GM12864 (cell line): Measurements from ENCODE around the gene RNASE12.

Experiments used
- DNase-seq: peaks from one replicate; pipeline ENCODE4 v3.0.0-alpha.2; 2011; ENCODE audit warnings: low read depth
- H3K4me3 ChIP-seq: 2 replicates; pipeline ENCODE4 v1.5.1; 2011; ENCODE audit warnings: mild to moderate bottlenecking, low read depth, low read length, control low read depth
- CTCF ChIP-seq: IDR thresholded peaks from 2 replicates; pipeline ENCODE4 v1.5.1; 2011; ENCODE audit warnings: low read depth, mild to moderate bottlenecking, moderate library complexity, low read length, control low read depth, inconsistent platforms; ENCODE audit errors: missing control alignments

RNASE12 gene

DNA sequence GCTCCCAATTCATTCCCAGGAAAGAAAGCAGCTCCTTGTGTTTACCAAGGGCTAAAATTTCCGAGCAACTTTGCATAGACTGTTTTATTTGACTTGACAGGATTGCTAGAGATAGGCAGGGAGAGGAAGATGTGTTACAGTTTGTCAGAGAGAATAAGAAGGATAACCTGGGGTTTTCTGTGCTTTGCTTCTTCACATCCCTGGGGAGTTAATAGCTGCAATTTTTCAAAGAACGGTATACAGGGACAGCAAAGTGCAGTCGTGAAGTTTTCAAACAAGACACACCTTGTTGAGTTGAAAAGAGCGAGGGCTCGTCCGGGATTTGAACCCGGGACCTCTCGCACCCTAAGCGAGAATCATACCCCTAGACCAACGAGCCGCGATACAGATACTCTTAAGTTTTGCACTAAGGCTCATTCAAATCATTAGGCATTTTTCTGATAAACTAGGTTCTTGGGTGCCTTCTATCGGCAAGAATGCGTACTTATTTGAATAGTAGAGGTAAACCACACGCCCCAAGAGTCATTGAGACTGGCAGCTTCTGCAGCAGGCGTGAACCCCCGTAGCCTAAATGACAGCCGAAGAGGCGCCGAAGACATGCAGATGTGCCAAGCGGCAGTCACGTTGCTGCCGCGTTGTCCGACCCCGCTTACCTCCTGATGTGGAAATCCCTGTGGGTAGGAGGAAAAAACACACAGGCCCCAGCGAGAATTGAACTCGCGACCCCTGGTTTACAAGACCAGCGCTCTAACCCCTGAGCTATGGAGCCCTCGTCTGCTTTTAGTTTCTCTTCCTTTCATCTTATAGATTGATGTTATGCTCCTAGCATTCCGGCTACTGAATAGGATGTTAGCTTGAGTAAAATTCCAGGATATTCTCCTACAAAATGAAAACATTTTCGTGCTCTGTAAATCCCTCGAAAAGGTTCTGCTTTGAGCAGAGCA lies 22.2 kb upstream of the RNASE12 start:
- DNase-seq, result peak; percentile 95
- TF ChIP-seq CTCF, result peak; percentile 73

DNA sequence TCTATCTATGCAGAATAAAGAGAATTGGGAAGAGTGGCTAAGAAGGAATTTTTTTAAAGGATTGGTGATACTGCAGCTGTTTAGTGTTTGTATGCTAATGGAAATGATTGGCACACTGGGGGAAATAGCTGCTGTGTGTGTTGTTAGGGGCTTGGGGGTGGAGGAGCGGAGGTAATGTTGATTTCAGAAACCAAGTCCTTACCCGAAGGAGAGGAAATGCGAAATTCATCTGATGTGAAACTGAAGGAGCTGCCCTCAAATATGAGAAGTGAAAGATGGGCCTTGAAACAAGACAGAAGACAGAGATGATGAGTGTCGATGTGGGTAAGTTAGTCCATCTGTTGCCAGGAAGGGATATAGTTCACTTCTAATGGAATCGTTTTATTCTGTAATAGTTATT lies 21.2 kb upstream of the RNASE12 start:
- peak; percentile 68 for DNase-seq
- TF ChIP-seq CTCF, result no peak
- no peak overlapping the region for H3K4me3 ChIP-seq

More for the DNA sequence above, 22.2 kb upstream of the RNASE12 start:
- H3K4me3 ChIP-seq, result peak overlapping the region; percentile 50

DNA sequence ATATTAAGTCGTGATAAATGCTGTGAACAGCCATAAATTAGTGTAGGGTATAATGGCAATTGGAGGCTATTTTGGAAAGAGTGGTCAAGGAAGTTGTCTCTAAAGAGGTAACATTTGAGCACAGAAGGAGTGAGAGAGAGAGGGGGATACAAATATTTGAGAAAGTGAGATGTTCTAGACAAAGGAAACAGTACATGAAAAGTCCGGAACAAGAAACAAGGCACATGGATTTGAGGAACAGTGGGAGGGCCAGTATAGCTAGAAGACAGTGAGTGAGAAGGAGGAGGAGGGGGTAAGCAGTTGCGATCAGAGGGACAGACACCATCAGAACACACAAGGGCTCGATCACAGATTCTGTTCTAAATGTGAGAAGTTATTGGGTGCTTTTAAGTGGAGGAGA lies 20.1 kb upstream of the RNASE12 start:
- no peak for TF ChIP-seq CTCF
- DNase-seq, result no peak
- no peak overlapping the region for H3K4me3 ChIP-seq

DNA sequence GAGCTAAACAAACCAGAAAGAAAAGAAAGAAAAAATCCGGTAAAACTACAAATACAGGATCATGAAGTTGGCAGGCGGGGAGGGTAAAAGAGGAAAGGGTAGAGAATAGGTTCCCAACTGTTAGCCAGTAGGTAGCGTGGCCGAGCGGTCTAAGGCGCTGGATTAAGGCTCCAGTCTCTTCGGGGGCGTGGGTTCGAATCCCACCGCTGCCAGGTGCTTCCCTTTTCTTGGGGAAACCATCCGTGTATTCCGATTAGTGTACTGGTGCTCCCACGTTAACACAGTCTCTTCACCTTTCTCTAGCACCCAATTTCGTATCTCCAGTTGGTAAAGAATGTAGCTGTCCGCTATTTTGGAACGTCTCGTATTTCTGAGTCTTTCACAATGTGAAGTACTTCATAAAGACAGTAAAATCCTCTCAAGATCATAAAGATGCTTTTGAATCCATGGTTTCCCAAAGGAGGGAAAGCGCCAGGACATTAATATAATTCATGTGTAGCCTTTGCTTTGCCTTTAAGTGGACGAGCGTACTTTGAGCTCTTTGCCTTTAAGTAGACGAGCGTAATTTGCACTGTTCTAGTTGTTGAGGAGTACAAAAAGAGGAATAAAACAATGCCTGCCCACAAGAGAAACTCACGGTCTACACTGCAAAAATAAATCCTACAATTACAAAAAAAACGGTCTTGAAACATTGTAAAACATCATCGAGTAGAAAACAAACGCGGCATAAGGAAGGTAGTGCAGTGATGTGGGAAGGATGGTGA lies 19.0 kb upstream of the RNASE12 start:
- no peak for TF ChIP-seq CTCF
- no peak for DNase-seq
- H3K4me3 ChIP-seq, result peak overlapping the region; percentile 90

DNA sequence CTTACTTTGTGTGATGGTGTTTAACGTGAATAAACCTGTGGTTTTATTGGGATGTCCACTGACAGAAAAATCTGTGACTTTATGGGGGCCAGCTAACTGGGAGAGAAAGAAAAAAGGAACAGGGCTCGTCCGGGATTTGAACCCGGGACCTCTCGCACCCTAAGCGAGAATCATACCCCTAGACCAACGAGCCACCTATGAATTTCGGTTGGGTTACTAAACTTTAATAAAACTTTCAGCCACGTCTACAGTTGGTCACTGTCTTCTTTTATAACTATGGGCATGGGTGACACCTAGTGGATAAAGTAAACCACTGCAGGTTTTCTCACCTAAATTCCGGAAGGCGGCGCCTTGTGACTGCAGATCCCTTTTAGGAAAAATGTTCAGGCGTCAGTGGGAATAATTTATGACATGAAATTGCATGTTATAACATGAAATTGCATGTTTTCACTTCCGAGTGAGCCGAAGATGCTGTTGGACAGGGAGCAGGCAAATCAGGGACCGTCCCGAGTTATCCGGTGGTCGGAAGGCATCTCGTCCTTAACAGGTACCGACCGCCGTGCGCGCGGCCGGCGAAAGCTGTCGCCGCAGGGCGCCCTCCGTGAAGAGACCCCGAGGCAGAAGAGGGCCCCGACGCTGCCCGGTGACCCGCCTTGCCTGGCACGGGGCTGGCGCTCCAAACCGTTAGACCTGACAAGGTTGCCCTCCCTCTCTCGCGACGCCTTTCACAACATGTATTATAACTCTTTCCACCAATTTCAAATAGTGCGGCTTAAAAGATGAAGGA lies 18.2 kb upstream of the RNASE12 start:
- DNase-seq, result peak; percentile 68
- TF ChIP-seq CTCF, result peak; percentile 84
- peak overlapping the region; percentile 90 for H3K4me3 ChIP-seq

GRCh38 chr14:20608383-20609110 lies 17.4 kb upstream of the RNASE12 start:
- no peak overlapping the region for H3K4me3 ChIP-seq
- TF ChIP-seq CTCF, result peak; percentile 10
- no peak for DNase-seq
